NCI-H2227 treated with DMSO at 0.1 percent for 48 hours (cell line): Measurements from ENCODE around the gene PHACTR3.

Experiments used
- DNase-seq: peaks from one replicate; lab custom pipeline; 2025; lab: John Stamatoyannopoulos, UW

The PHACTR3 gene

GRCh38 chr20:59574308-59574707, 30.0 kb upstream of the PHACTR3 start:
- no peak for DNase-seq

GRCh38 chr20:59575216-59575615, 29.1 kb upstream of the PHACTR3 start:
- no peak for DNase-seq

GRCh38 chr20:59575653-59576052, 28.7 kb upstream of the PHACTR3 start:
- DNase-seq, result no peak

GRCh38 chr20:59576216-59576953, 28.0 kb upstream of the PHACTR3 start:
- no peak for DNase-seq

DNA sequence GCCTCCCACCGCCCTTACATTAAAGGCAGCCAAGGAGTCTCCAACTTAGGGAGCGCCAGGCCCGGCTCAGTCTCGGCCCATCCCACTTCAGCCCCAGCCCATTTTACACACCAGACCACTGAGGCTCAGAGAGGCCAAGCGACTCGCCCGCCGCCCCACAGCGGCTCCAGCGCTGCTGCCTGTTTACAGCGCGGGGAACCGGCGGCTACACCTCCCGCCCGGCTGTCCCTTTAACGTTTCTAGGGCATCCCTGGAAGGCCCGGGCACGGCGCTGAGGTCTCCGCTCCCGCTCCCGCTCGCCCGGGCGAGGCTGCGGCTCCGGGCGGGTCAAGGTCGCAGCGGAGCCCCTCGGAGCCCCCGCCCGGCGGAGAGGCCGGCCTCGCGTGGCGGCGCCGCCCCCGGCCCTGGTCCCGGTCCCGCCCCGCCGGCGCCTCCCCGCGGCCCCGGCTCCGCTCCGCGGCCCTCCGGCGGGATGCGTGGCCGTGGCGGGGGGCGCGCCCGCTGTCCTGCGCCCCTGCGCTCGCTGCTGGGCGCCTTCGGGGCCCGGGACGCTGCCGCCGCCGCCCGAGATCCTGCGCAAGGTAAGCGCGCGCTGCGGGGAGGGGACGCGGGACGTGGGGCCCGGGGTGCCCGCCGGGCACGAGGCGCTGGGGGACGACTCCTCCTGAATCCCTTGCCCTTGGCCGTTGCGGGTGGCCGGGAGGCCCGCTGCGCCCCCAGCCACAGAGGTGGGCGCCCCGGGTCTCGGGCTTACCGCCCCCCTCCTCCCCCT, 27.1 kb upstream of the PHACTR3 start:
- no peak for DNase-seq

GRCh38 chr20:59577809-59578435, 26.4 kb upstream of the PHACTR3 start:
- DNase-seq, result no peak

GRCh38 chr20:59578436-59579403, 25.6 kb upstream of the PHACTR3 start:
- DNase-seq, result no peak

DNA sequence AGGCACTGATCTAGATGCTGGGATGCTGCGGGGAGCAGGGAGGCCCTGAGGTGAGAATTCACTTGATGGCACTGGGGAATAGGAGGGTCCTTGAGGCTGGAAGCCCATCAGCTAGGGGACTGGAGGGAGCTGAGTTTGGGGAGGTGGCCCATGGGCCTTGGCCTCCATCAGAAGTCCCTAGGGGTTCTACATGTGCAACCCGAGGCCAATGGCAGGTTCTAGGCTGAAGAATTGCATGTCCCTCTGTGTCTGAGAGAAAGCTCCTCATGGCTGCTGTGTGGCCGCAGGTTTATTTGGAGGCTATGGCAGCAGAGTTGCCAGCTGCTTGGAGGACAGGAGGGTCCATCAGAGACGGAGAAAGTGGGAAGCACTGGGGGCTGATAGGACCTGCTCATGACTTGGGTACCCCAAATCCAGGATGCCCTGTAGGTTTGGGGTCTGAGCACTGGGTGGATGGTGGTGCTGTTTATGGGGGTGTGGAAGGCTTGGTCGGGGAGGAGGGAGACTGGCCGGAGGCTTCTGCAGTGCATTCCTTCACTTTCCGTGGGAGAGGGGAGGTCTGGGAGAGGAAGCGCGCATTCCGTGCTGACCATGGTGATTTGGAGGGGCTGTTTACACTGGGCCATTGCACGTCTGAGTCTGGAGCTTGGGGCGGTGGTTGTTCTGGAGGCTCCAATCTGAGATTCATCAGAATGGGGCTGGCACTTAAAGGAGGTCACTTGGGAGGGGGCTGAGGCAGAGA, 24.8 kb upstream of the PHACTR3 start:
- no peak for DNase-seq

GRCh38 chr20:59580146-59580946, 24.0 kb upstream of the PHACTR3 start:
- no peak for DNase-seq

DNA sequence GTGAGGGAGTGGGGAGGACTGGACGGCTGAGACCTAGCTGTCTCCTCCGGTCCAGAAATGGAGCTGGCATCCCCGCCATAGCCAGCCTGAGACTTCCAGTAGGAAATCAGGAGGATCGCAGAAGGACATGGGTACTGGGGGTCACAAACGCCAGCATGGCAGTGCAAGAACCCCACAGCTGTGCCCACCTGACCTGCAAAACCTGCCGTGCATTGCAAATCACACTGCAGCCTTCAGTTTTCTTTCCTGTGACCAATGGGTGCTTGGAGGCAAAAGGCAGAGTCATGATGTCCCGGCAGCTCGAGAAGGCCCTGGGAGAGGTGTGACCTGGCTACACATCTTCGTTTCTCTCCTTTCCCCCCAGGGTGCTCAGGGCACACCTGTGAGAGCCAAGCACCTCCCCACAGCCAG, 23.3 kb upstream of the PHACTR3 start:
- DNase-seq, result no peak

DNA sequence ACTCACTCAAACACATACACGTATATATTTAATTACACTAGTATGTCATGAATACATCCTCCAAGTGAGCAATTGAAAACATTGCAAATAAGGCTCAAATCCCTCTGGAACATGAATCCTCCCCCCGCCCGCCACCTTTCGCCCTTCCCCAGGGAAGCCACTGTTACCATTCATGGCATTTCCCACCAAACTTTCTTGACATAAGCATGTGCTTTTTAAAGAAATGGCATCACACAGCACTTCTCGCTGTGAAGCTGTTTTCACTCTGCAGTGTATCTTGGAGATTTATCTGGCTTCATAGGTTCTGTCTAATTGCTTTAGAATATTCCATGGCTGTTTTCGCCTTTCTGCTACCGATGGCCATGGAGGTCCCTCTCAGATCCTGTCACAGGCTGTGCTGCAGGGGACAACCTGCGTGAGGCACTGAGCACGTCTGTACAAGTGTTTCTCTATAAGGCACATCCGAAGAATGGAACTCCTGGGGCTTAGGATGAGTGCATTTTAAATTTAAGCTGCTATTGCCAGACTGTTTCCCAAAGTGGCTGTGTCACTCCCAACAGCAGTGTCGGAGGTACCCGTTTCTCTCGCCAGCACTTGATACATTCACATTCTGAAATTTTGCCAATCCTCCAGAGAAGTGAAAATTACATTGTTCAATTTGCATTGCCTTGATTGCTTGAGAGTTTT, 22.2 kb upstream of the PHACTR3 start:
- DNase-seq, result no peak

- no peak for DNase-seq
These were observed 20.7 kb upstream of the PHACTR3 start for GRCh38 chr20:59583428-59584277.

DNA sequence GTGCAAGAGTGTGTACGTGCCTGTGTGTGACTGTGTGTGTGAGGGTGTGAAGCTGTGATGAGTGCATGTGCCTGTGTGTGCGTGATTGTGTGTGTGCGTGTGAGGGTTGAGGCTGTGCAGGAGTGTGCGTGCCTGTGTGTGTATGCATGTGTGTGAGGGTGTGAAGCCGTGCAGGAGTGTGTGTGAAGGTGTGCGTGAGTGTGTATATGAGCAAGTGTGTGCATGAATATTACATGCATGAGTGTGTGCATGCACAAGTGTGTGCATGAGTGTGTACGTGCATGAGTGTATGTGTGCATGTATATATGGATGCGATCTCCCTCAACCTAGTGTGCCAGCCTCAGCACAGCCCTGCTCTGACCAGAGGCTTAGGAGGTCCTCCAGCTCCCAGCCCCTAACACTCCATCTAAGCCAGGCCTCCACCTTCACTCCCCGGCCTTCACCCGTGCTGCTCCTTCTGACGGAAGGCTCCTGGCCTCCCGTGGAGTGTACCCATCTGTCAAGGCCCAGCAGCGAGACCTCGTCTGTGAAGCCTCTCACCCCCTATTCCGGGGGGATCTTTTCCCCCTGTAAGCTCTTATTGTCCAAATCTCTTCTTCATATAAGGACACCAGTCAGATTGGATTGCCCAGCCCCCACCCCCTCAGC, 19.9 kb upstream of the PHACTR3 start:
- DNase-seq, result no peak

DNA sequence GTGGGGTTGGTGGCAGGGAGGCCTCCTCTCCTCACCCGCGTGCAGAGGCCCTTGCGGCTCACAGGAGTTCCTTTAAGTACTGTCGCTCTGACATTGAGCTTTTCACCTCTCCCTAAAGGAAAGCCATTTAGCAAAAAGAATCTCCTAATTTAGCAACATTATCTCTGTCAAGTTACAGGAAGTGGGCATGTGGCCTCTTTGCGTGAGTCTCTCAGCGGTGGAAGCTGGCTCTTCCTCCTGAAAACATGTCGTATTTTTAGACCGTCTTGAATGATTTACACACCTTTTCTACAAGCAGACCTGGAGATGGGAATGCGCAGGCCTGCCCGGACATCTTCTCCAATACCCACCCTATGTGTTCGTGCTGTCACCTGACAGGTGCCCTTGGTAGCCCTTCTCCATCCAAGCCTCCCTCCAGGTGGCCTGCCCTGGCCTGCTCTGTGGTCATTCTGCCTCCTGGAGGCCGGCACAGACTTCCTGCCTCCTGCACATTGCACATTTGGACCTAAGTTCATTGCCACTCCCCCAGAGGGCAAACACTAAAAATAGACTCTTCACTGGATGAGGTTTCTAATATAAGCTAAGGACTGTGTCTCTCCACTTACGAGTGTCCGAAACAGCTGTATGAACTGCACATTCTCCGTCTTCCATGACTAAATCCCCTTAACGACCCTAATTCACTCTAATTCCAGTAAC, 18.5 kb upstream of the PHACTR3 start:
- no peak for DNase-seq

GRCh38 chr20:59586613-59587012, 17.7 kb upstream of the PHACTR3 start:
- DNase-seq, result no peak

DNA sequence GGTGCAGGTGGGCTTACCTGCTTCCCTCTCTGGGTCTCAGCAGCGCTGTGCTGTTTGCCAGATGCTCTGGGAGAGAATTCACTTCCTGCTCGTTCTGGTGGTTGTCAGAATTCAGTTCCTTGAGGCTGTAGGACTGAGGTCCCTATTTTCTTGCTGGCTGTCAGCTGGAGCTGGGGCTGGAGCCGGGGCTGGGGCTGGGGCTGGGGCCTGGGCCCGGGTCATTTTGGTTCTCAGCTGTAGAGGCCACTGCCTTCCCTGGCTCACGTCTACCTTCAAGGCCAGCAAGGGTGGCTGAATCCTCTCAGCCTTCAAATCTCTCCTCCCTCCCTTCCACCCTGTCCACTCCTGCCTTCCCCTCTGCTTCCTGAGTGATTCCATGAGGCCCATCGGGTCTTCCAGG, 16.8 kb upstream of the PHACTR3 start:
- DNase-seq, result no peak

GRCh38 chr20:59588236-59588855, 16.0 kb upstream of the PHACTR3 start:
- no peak for DNase-seq
